ENCODE measurements around the gene CDC27. TPM values are rescaled to one million over a fixed set of nuclear protein-coding genes. Genes with fewer than 3 reads are reported as not detected.

The CDC27 gene
- total RNA-seq, 1 donor from 2014 or later, result 76.6 TPM

GRCh38 chr17:47096343-47096742 is 92.8 kb downstream of the CDC27 start:
- DNase-seq, result no peak
- ATAC-seq, result no peak
- no peak overlapping the region for H3K27ac ChIP-seq

GRCh38 chr17:47095268-47095667 is 93.8 kb downstream of the CDC27 start:
- no peaks in the 10 kb centered on the region for H3K27me3 ChIP-seq (ENCODE audit: low read depth)
- no peak for TF ChIP-seq CTCF (IDR thresholded peaks at IDR 0.05)
- no peak overlapping the region for H3K27ac ChIP-seq
- ATAC-seq (no peak), DNase-seq (no peak)
- H3K4me1 ChIP-seq, result peaks cover 14% of the 10 kb centered on the region
- H3K9me3 ChIP-seq, result no peaks in the 10 kb centered on the region
- H3K4me3 ChIP-seq, result no peak overlapping the region
- H3K36me3 ChIP-seq, result no peaks in the 10 kb centered on the region
- intact Hi-C loops (cut with DNase I), result no loop called here

More at GRCh38 chr17:47096343-47096742, 92.8 kb downstream of the CDC27 start:
- Histone ChIP-seq H3K4me1 (peaks cover 14% of the 10 kb centered on the region), H3K4me3 (no peak overlapping the region), H3K27me3 (ENCODE audit: low read depth) (no peaks in the 10 kb centered on the region), H3K9me3 (no peaks in the 10 kb centered on the region), H3K36me3 (no peaks in the 10 kb centered on the region)
- no peak for TF ChIP-seq CTCF (IDR thresholded peaks at IDR 0.05)
- intact Hi-C loops (cut with DNase I), result no loop called here

- TF ChIP-seq CTCF (IDR thresholded peaks at IDR 0.05), result no peak
- ATAC-seq (no peak), DNase-seq (no peak)
- Histone ChIP-seq H3K4me1 (no peaks in the 10 kb centered on the region), H3K9me3 (no peaks in the 10 kb centered on the region), H3K27me3 (ENCODE audit: low read depth) (no peaks in the 10 kb centered on the region), H3K27ac (no peak overlapping the region), H3K36me3 (no peaks in the 10 kb centered on the region), H3K4me3 (no peak overlapping the region)
- intact Hi-C loops (cut with DNase I), result no loop called here
These were observed 102.0 kb downstream of the CDC27 start for GRCh38 chr17:47087093-47087492.

GRCh38 chr17:47085736-47086135 is 103.4 kb downstream of the CDC27 start:
- Histone ChIP-seq H3K27ac (no peak overlapping the region), H3K4me1 (no peaks in the 10 kb centered on the region), H3K27me3 (ENCODE audit: low read depth) (no peaks in the 10 kb centered on the region), H3K36me3 (no peaks in the 10 kb centered on the region), H3K9me3 (no peaks in the 10 kb centered on the region), H3K4me3 (no peak overlapping the region)
- no peak for TF ChIP-seq CTCF (IDR thresholded peaks at IDR 0.05)
- intact Hi-C loops (cut with DNase I), result no loop called here
- no peak for ATAC-seq
- DNase-seq, result no peak

- TF ChIP-seq CTCF (IDR thresholded peaks at IDR 0.05), result no peak
- intact Hi-C loops (cut with DNase I), result no loop called here
- H3K9me3 ChIP-seq, result no peaks in the 10 kb centered on the region
- H3K27ac ChIP-seq, result no peak overlapping the region
- no peak overlapping the region for H3K4me3 ChIP-seq
- ATAC-seq, result no peak
- H3K4me1 ChIP-seq, result no peaks in the 10 kb centered on the region
- DNase-seq, result no peak
- H3K27me3 ChIP-seq (ENCODE audit: low read depth), result no peaks in the 10 kb centered on the region
- H3K36me3 ChIP-seq, result no peaks in the 10 kb centered on the region
These were observed 110.3 kb downstream of the CDC27 start for GRCh38 chr17:47078801-47079200.

GRCh38 chr17:47077576-47077975 is 111.5 kb downstream of the CDC27 start:
- no peaks in the 10 kb centered on the region for H3K4me1 ChIP-seq
- H3K27ac ChIP-seq, result no peak overlapping the region
- ATAC-seq (no peak), DNase-seq (no peak)
- H3K4me3 ChIP-seq, result no peak overlapping the region
- H3K27me3 ChIP-seq (ENCODE audit: low read depth), result no peaks in the 10 kb centered on the region
- no peaks in the 10 kb centered on the region for H3K9me3 ChIP-seq
- H3K36me3 ChIP-seq, result no peaks in the 10 kb centered on the region
- TF ChIP-seq CTCF (IDR thresholded peaks at IDR 0.05), result no peak
- intact Hi-C loops (cut with DNase I), result no loop called here
